Cardiac muscle cell (in vitro differentiated cells and primary cell): ENCODE data around the gene COMMD7. TPM values are rescaled to one million over a fixed set of nuclear protein-coding genes. Genes with fewer than 3 reads are reported as not detected.
"Not testable (repeated sequence)": the region's sequence is repeated elsewhere in the genome, so short reads cannot be mapped to it uniquely, and the experiment has no call there.

Experiments used
- DNase-seq, 2 donors: peaks; one replicate each; pipeline versions ENCODE4 v3.0.0 to v3.0.0-alpha.2; 2010 to 2017; ENCODE audit warnings: low read depth in 1 of 2, low spot score in 1 of 2
- H3K27ac ChIP-seq: fragments of 200-600 bp; sonication (generic); 2 replicates; pipeline ENCODE4 v1.5.1; 2016
- H3K27me3 ChIP-seq: fragments of 200-600 bp; sonication (generic); 2 replicates; pipeline ENCODE4 v1.6.0; 2016; ENCODE audit warnings: control low read depth
- H3K36me3 ChIP-seq: fragments of 200-600 bp; sonication (generic); 2 replicates; pipeline ENCODE4 v1.5.1; 2016; ENCODE audit warnings: control low read depth
- H3K4me1 ChIP-seq: fragments of 200-600 bp; sonication (generic); 2 replicates; pipeline ENCODE4 v1.8.1; 2017; ENCODE audit warnings: low read depth, mild to moderate bottlenecking, mixed run types
- H3K4me3 ChIP-seq: fragments of 200-600 bp; sonication (generic); 2 replicates; pipeline ENCODE4 v1.5.1; 2016; ENCODE audit warnings: mild to moderate bottlenecking
- H3K9me3 ChIP-seq: fragments of 200-600 bp; sonication (generic); 2 replicates; pipeline ENCODE4 v1.5.1; 2017; ENCODE audit warnings: low read depth, mild to moderate bottlenecking, control low read depth
- CTCF ChIP-seq: IDR thresholded peaks from 2 replicates; pipeline ENCODE4 v1.5.1; 2012; ENCODE audit warnings: low read depth, mild to moderate bottlenecking, low read length
- polyA plus RNA-seq: library from polyadenylated mRNA; unstranded; fragments of >200 nt; fragmentation: Nextera tagmentation; extraction: Ambion mirVana; gene quantifications from 2 replicates; pipeline ENCODE4 v1.2.1, GENCODE V29; 2016
- total RNA-seq: library from RNA; depleted of rRNA; stranded (reverse); fragments of >200 nt; gene quantifications from 2 replicates; pipeline ENCODE4 v1.2.3, GENCODE V29; 2016

COMMD7 gene
- total and polyA plus RNA-seq, 2 experiments from 2014 or later = 36.1 to 156 TPM

- H3K4me3 ChIP-seq = no peak overlapping the region
- no peaks in the 10 kb centered on the region for H3K27me3 ChIP-seq
- H3K36me3 ChIP-seq = peaks cover 2% of the 10 kb centered on the region
- no peak overlapping the region for H3K27ac ChIP-seq
- no peaks in the 10 kb centered on the region for H3K9me3 ChIP-seq
- TF ChIP-seq CTCF = no peak
- no peaks in the 10 kb centered on the region for H3K4me1 ChIP-seq
- peak in 1 of 2 donors; percentile 29 for DNase-seq
Observed at GRCh38 chr20:32718749-32719348, 24.4 kb downstream of the COMMD7 start.

- Histone ChIP-seq H3K9me3 (no peaks in the 10 kb centered on the region), H3K27ac (peak overlapping the region; percentile 78), H3K27me3 (no peaks in the 10 kb centered on the region), H3K4me3 (no peak overlapping the region), H3K4me1 (peaks cover 12% of the 10 kb centered on the region), H3K36me3 (peaks cover 2% of the 10 kb centered on the region)
- TF ChIP-seq CTCF = no peak
- DNase-seq = peak in 1 of 2 donors; percentile 49
Observed at GRCh38 chr20:32711346-32711745, 31.9 kb downstream of the COMMD7 start.

GRCh38 chr20:32709632-32710121 is 33.6 kb downstream of the COMMD7 start:
- H3K27me3 ChIP-seq = no peaks in the 10 kb centered on the region
- H3K9me3 ChIP-seq = no peaks in the 10 kb centered on the region
- TF ChIP-seq CTCF = no peak
- peaks cover 8% of the 10 kb centered on the region for H3K36me3 ChIP-seq
- no peak overlapping the region for H3K4me3 ChIP-seq
- peak; percentile 16 to 53 for DNase-seq
- peak overlapping the region; percentile 91 for H3K27ac ChIP-seq
- peaks cover 12% of the 10 kb centered on the region for H3K4me1 ChIP-seq

- H3K27me3 ChIP-seq, DNase-seq, H3K36me3 ChIP-seq, H3K4me3 ChIP-seq, H3K9me3 ChIP-seq: not testable (repeated sequence)
- peak overlapping the region; percentile 91 for H3K27ac ChIP-seq
- peaks cover 12% of the 10 kb centered on the region for H3K4me1 ChIP-seq
Observed at GRCh38 chr20:32709029-32709631, 34.1 kb downstream of the COMMD7 start.

GRCh38 chr20:32707691-32708581 is 35.3 kb downstream of the COMMD7 start:
- TF ChIP-seq CTCF = no peak
- Histone ChIP-seq H3K27ac (no peak overlapping the region), H3K9me3 (no peaks in the 10 kb centered on the region), H3K36me3 (peaks cover 14% of the 10 kb centered on the region), H3K4me3 (no peak overlapping the region), H3K27me3 (no peaks in the 10 kb centered on the region), H3K4me1 (peaks cover 12% of the 10 kb centered on the region)
- DNase-seq = no peak
